Measurements from ENCODE around the gene LMBR1L.

The LMBR1L gene

DNA sequence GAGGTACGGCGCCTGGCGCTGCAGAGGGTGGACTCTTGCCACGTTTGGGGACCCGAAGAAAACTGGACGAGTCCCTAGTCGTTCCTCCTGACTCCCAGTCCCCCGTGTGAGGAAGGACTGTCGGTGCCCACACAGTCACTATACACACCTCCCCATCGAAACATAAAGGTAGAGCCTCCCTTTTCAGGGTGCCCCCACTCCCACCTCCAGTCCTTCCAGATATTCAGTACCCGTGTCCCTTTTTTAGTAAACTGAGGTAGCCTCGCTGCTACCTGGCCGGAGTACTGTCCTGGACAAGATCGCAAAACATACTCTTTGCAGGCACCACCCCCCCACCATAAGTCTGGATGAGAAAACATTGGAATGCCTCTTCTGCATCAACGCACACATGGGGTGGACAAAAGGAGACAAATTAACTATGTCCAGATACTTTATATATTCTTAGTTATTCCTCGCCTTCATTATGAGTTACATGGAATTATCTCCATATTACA is 49.4 kb downstream of the LMBR1L start:
- Histone ChIP-seq H3K9me3 (ENCODE audit: control insufficient read depth, low read length) (no peaks in the 10 kb centered on the region), H3K27ac (ENCODE audit: insufficient read depth, low read depth, low read length, poor library complexity, severe bottlenecking) (peak overlapping the region; percentile 86), H3K4me3 (ENCODE audit: insufficient read depth, low read depth, low read length) (peak overlapping the region; percentile 64), H3K27me3 (ENCODE audit: control insufficient read depth, insufficient read depth, low read length, poor library complexity, severe bottlenecking) (no peaks in the 10 kb centered on the region), H3K4me1 (ENCODE audit: control insufficient read depth, insufficient read depth, low read length) (peaks cover 23% of the 10 kb centered on the region), H3K36me3 (ENCODE audit: control insufficient read depth, insufficient read depth, low read length) (no peaks in the 10 kb centered on the region)
- 13 to 19% methylated on average over 14 to 16 of the region's 16 CpGs for WGBS, 2 experiments

- Histone ChIP-seq H3K27me3 (ENCODE audit: control insufficient read depth, insufficient read depth, low read length, poor library complexity, severe bottlenecking) (no peaks in the 10 kb centered on the region), H3K36me3 (ENCODE audit: control insufficient read depth, insufficient read depth, low read length) (no peaks in the 10 kb centered on the region), H3K4me1 (ENCODE audit: control insufficient read depth, insufficient read depth, low read length) (peaks cover 28% of the 10 kb centered on the region), H3K27ac (ENCODE audit: insufficient read depth, low read depth, low read length, poor library complexity, severe bottlenecking) (peak within 1 kb of the TSS; percentile 86), H3K4me3 (ENCODE audit: insufficient read depth, low read depth, low read length) (peak within 1 kb of the TSS; percentile 64), H3K9me3 (ENCODE audit: control insufficient read depth, low read length) (no peaks in the 10 kb centered on the region)
- WGBS, 2 experiments: 0% methylated on average over 74 of the region's 74 CpGs
These were observed 50.1 kb downstream of the LMBR1L start, which contains the start of gene KMT2D for GRCh38 chr12:49060237-49061156. Gene KMT2D (minus strand): TSS chr12:49060794. CDS start chr12:49055324, 5,470 bp downstream.

DNA sequence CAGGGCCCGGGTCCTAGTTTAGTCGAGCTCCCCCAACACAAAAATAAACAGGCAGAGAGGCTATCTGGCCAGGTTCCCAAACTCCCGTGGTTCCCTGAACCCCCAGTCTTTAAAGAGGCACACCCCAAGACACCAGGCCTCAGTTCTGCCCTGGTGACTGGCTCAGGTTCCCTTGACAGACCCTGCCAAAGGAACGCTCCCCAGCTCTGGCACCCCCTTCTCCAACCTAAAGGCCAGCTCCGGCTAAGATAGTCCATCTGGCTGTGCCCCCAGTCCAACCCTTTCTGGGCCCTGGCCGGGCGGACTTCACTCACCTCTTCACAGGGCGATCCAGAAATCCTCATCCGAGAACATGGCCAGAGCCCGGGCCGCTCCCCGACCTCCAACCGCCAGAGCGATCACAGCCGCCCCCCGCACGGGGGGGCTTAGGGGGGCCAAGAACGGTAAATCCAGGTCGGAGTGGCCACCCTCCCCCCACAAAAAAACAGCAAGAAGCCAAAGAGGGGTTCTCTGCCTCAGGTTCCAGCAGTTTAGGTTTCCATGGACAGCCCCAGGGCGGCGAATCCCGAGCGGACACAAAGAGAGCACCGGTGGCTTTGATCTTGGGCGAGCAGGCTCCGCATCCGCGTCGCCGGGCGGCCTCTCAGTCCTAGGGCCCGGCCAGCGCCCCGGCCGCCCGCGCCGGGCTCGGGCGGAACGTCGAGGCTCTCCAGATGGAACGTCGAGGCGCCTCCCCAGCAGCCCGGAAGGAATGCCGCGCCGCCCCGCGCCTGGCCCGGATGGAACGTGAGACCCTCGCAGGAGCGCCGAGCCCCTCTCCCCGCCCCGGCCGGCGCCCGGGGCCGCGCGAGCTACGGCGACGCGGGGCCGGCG is 51.1 kb downstream of the LMBR1L start:
- no peaks in the 10 kb centered on the region for H3K9me3 ChIP-seq (ENCODE audit: control insufficient read depth, low read length)
- WGBS, 2 experiments: 0 to 1% methylated on average over 70 of the region's 70 CpGs

DNA sequence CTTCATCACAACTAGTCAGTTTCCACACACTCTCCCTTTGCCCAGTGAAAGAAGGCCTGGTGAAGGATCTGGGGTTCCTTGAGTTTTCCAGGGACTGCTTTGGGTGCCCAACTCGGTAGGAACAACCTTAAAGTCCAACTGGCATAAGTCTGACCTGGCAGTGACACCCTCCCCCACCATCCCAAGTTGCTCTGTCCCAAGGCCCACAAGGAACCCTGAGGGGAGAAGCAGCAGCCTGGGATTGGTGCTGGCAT is 51.7 kb downstream of the LMBR1L start:
- peaks cover 28% of the 10 kb centered on the region for H3K4me1 ChIP-seq (ENCODE audit: control insufficient read depth, insufficient read depth, low read length)
- WGBS, 2 experiments: 3 to 4% methylated on average over 1 of the region's 1 CpG
- H3K4me3 ChIP-seq (ENCODE audit: insufficient read depth, low read depth, low read length): peak overlapping the region; percentile 64
- H3K36me3 ChIP-seq (ENCODE audit: control insufficient read depth, insufficient read depth, low read length): peaks cover 10% of the 10 kb centered on the region
- H3K27me3 ChIP-seq (ENCODE audit: control insufficient read depth, insufficient read depth, low read length, poor library complexity, severe bottlenecking): no peaks in the 10 kb centered on the region
- H3K9me3 ChIP-seq (ENCODE audit: control insufficient read depth, low read length): no peaks in the 10 kb centered on the region
- no peak overlapping the region for H3K27ac ChIP-seq (ENCODE audit: insufficient read depth, low read depth, low read length, poor library complexity, severe bottlenecking)

More for the DNA sequence above, 51.1 kb downstream of the LMBR1L start:
- peaks cover 28% of the 10 kb centered on the region for H3K4me1 ChIP-seq (ENCODE audit: control insufficient read depth, insufficient read depth, low read length)
- no peaks in the 10 kb centered on the region for H3K27me3 ChIP-seq (ENCODE audit: control insufficient read depth, insufficient read depth, low read length, poor library complexity, severe bottlenecking)
- H3K4me3 ChIP-seq (ENCODE audit: insufficient read depth, low read depth, low read length): peak overlapping the region; percentile 64
- peak overlapping the region; percentile 86 for H3K27ac ChIP-seq (ENCODE audit: insufficient read depth, low read depth, low read length, poor library complexity, severe bottlenecking)
- peaks cover 5% of the 10 kb centered on the region for H3K36me3 ChIP-seq (ENCODE audit: control insufficient read depth, insufficient read depth, low read length)

DNA sequence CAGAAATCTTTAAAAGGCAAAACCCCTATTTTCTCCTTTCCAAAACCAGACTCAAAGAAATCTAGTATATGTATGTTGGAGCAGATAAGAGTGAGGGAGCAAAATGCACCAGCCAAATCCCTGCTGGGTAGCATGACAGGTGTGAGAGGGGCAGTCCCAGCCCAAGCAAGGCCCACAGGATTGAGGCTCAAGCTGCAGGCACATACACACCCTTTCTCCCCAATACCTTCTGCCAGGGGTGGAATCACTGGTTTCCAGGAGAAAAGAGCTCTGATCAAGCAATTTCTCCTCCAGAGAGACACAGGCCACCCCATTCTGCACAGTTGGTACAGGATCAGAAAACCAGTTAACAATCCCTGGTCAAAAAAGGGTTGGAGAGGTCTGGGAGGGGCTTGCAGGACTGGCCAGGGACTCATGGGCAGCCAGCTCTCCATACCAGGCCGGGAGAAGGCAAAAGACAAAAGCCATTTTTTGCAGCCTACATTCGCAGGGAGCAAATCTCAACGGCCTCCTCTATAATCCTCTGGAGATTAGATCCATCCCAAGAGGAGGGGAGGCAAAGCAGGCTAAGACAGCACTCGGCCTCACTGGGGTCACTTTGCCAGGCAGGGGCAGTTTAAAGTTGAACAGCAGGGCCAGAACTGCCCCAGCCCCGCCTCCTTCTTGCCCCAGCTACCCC is 52.1 kb downstream of the LMBR1L start:
- peaks cover 28% of the 10 kb centered on the region for H3K4me1 ChIP-seq (ENCODE audit: control insufficient read depth, insufficient read depth, low read length)
- H3K36me3 ChIP-seq (ENCODE audit: control insufficient read depth, insufficient read depth, low read length): peaks cover 14% of the 10 kb centered on the region
- H3K27ac ChIP-seq (ENCODE audit: insufficient read depth, low read depth, low read length, poor library complexity, severe bottlenecking): no peak overlapping the region
- no peaks in the 10 kb centered on the region for H3K27me3 ChIP-seq (ENCODE audit: control insufficient read depth, insufficient read depth, low read length, poor library complexity, severe bottlenecking)
- WGBS, 2 experiments: 14 to 16% methylated on average over 5 of the region's 5 CpGs
- no peaks in the 10 kb centered on the region for H3K9me3 ChIP-seq (ENCODE audit: control insufficient read depth, low read length)
- H3K4me3 ChIP-seq (ENCODE audit: insufficient read depth, low read depth, low read length): peak overlapping the region; percentile 64

DNA sequence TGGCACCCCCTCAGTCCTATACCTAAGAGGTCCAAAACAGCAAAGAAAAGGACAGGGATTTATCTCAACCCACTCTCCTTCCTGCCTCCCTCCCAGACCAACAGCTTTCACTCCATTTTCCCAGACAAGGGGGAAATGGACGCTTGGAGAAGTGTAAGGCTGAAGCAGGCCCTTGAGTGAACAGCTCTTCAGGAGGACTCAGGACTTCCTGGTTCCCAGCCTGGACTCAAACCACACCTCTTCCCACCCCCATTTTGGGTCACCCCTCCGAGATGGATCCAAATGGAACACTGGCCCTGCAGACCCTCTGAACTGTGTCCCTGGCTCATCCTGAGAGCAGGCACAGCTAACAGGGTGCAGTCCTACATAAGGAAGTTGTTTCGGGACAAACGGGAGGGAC is 52.8 kb downstream of the LMBR1L start:
- 42 to 54% methylated on average over 4 of the region's 4 CpGs for WGBS, 2 experiments
- Histone ChIP-seq H3K36me3 (ENCODE audit: control insufficient read depth, insufficient read depth, low read length) (peaks cover 20% of the 10 kb centered on the region), H3K4me1 (ENCODE audit: control insufficient read depth, insufficient read depth, low read length) (peaks cover 28% of the 10 kb centered on the region), H3K9me3 (ENCODE audit: control insufficient read depth, low read length) (no peaks in the 10 kb centered on the region), H3K27me3 (ENCODE audit: control insufficient read depth, insufficient read depth, low read length, poor library complexity, severe bottlenecking) (no peaks in the 10 kb centered on the region), H3K4me3 (ENCODE audit: insufficient read depth, low read depth, low read length) (peak overlapping the region; percentile 64), H3K27ac (ENCODE audit: insufficient read depth, low read depth, low read length, poor library complexity, severe bottlenecking) (no peak overlapping the region)

- Histone ChIP-seq H3K9me3 (ENCODE audit: control insufficient read depth, low read length) (no peaks in the 10 kb centered on the region), H3K4me3 (ENCODE audit: insufficient read depth, low read depth, low read length) (peak overlapping the region; percentile 2), H3K4me1 (ENCODE audit: control insufficient read depth, insufficient read depth, low read length) (peaks cover 28% of the 10 kb centered on the region), H3K27me3 (ENCODE audit: control insufficient read depth, insufficient read depth, low read length, poor library complexity, severe bottlenecking) (no peaks in the 10 kb centered on the region), H3K36me3 (ENCODE audit: control insufficient read depth, insufficient read depth, low read length) (peaks cover 37% of the 10 kb centered on the region), H3K27ac (ENCODE audit: insufficient read depth, low read depth, low read length, poor library complexity, severe bottlenecking) (no peak overlapping the region)
- 64 to 66% methylated on average over 7 of the region's 7 CpGs for WGBS, 2 experiments
These were observed 54.5 kb downstream of the LMBR1L start for GRCh38 chr12:49055978-49056754.

DNA sequence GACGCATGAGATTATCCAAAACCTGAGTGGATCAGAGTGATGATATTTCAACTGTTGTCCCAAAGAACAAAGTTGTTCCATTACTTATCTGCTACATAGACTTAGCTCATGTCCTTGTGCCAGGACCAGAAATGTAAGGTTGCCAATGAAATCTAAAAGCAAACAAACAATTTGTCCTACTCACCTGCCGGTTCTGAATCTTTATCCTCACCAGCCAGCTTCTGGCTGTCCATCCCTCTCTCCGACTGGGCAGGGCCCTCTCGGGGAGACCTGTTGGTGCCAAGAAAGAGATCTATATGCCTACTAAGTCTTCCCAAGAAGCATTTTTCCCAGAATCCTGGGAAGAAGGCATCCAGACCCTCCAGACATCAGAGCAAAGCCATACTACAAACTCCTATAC is 55.6 kb downstream of the LMBR1L start:
- Histone ChIP-seq H3K4me3 (ENCODE audit: insufficient read depth, low read depth, low read length) (no peak overlapping the region), H3K4me1 (ENCODE audit: control insufficient read depth, insufficient read depth, low read length) (peaks cover 28% of the 10 kb centered on the region), H3K36me3 (ENCODE audit: control insufficient read depth, insufficient read depth, low read length) (peaks cover 47% of the 10 kb centered on the region), H3K27me3 (ENCODE audit: control insufficient read depth, insufficient read depth, low read length, poor library complexity, severe bottlenecking) (no peaks in the 10 kb centered on the region), H3K27ac (ENCODE audit: insufficient read depth, low read depth, low read length, poor library complexity, severe bottlenecking) (no peak overlapping the region), H3K9me3 (ENCODE audit: control insufficient read depth, low read length) (no peaks in the 10 kb centered on the region)
- WGBS, 2 experiments: 96% methylated on average over 4 of the region's 4 CpGs

DNA sequence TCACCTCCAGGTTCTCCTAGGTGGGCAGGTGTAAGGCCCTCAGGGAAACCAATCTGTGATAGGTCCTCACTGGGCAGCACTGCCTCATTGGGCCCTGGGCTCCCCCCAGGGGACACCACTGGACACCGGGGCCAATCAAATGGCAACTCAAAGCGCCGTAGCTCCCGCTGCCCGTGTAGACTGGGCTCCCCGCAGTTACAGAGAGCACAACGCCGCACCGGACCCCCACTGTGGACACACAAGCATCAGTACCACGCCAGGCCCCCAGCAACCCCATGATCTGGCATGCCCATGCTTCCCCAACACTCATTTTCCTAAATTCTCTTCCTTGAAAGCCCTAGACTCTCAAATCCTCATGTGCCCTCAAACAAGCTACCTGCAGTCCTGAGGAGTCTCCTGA is 56.1 kb downstream of the LMBR1L start:
- Histone ChIP-seq H3K9me3 (ENCODE audit: control insufficient read depth, low read length) (no peaks in the 10 kb centered on the region), H3K36me3 (ENCODE audit: control insufficient read depth, insufficient read depth, low read length) (peaks cover 53% of the 10 kb centered on the region), H3K4me3 (ENCODE audit: insufficient read depth, low read depth, low read length) (no peak overlapping the region)

More for the DNA sequence above, 56.1 kb downstream of the LMBR1L start:
- WGBS, 2 experiments: 96% methylated on average over 10 of the region's 10 CpGs
- H3K27ac ChIP-seq (ENCODE audit: insufficient read depth, low read depth, low read length, poor library complexity, severe bottlenecking): no peak overlapping the region
- no peaks in the 10 kb centered on the region for H3K27me3 ChIP-seq (ENCODE audit: control insufficient read depth, insufficient read depth, low read length, poor library complexity, severe bottlenecking)
- peaks cover 28% of the 10 kb centered on the region for H3K4me1 ChIP-seq (ENCODE audit: control insufficient read depth, insufficient read depth, low read length)

Measured in ectodermal cell (in vitro differentiated cells).